Mesenchymal stem cell (in vitro differentiated cells and primary cell): ENCODE measurements around the gene DPH2.

ENCODE experiments used
- DNase-seq: peaks from one replicate; pipeline ENCODE4 v3.0.0-alpha.2; 2013
- H2AFZ ChIP-seq: one replicate; pipeline ENCODE4 v1.6.1; 2013; ENCODE audit warnings: low read depth, mild to moderate bottlenecking, control low read depth, inconsistent platforms, low read length, moderate library complexity
- H2AK5ac ChIP-seq: 2 replicates; pipeline ENCODE4 v1.6.1; 2013; ENCODE audit warnings: low read length, moderate library complexity, mild to moderate bottlenecking, inconsistent platforms; ENCODE audit not compliant: severe bottlenecking
- H2BK120ac ChIP-seq: one replicate; pipeline ENCODE4 v1.6.1; 2013; ENCODE audit warnings: low read depth, mild to moderate bottlenecking, inconsistent platforms, low read length, moderate library complexity
- H2BK12ac ChIP-seq, 2 experiments: one replicate each; pipeline ENCODE4 v1.6.1; 2013; ENCODE audit warnings: inconsistent platforms in 2 of 2, low read length in 2 of 2, mild to moderate bottlenecking in 2 of 2, moderate library complexity in 2 of 2, control low read depth in 1 of 2
- H2BK15ac ChIP-seq: one replicate; pipeline ENCODE4 v1.6.1; 2013; ENCODE audit warnings: mild to moderate bottlenecking, low read depth, inconsistent platforms; ENCODE audit not compliant: poor library complexity, severe bottlenecking
- H2BK5ac ChIP-seq: 2 replicates; pipeline ENCODE4 v1.6.1; 2013; ENCODE audit warnings: low read depth, mild to moderate bottlenecking, low read length, control low read depth, inconsistent platforms; ENCODE audit not compliant: poor library complexity, severe bottlenecking
- H3K14ac ChIP-seq, 2 experiments: one replicate each; pipeline ENCODE4 v1.6.1; 2013; ENCODE audit warnings: inconsistent platforms in 2 of 2, low read length in 2 of 2, control low read depth in 1 of 2, mild to moderate bottlenecking in 1 of 2, moderate library complexity in 1 of 2
- H3K18ac ChIP-seq, 2 experiments: one replicate each; pipeline ENCODE4 v1.6.1; 2013; ENCODE audit warnings: inconsistent platforms in 2 of 2, low read length in 2 of 2, control low read depth in 1 of 2, low read depth in 1 of 2, mild to moderate bottlenecking in 1 of 2
- H3K23ac ChIP-seq, 2 experiments: one replicate each; pipeline ENCODE4 v1.6.1; 2013; ENCODE audit warnings: inconsistent platforms in 2 of 2, low read length in 2 of 2, mild to moderate bottlenecking in 2 of 2, moderate library complexity in 2 of 2, control low read depth in 1 of 2
- H3K27ac ChIP-seq: 2 replicates; pipeline ENCODE4 v1.5.1; 2013; ENCODE audit warnings: mild to moderate bottlenecking, moderate library complexity, low read length, control low read depth, inconsistent platforms; ENCODE audit not compliant: poor library complexity, severe bottlenecking
- H3K27me3 ChIP-seq, 2 experiments: 2 replicates each; pipeline versions ENCODE4 v1.6.1 to v1.7.0; 2013; ENCODE audit warnings: low read length in 2 of 2, mild to moderate bottlenecking in 2 of 2, moderate library complexity in 2 of 2, control low read depth in 1 of 2, inconsistent platforms in 1 of 2; ENCODE audit not compliant: control insufficient read depth in 1 of 2, insufficient read depth in 1 of 2
- H3K36me3 ChIP-seq, 2 experiments: 2 replicates each; pipeline versions ENCODE4 v1.6.1 to v1.7.0; 2013; ENCODE audit warnings: low read length in 2 of 2, control low read depth in 1 of 2, inconsistent platforms in 1 of 2, low read depth in 1 of 2, mild to moderate bottlenecking in 1 of 2; ENCODE audit not compliant: insufficient read depth in 2 of 2, control insufficient read depth in 1 of 2
- H3K4ac ChIP-seq, 2 experiments: one replicate each; pipeline ENCODE4 v1.6.1; 2013; ENCODE audit warnings: inconsistent platforms in 2 of 2, low read length in 2 of 2, mild to moderate bottlenecking in 2 of 2, moderate library complexity in 2 of 2, control low read depth in 1 of 2, low read depth in 1 of 2
- H3K4me1 ChIP-seq: 2 replicates; pipeline ENCODE4 v1.6.1; 2013; ENCODE audit warnings: low read depth, low read length, control low read depth; ENCODE audit not compliant: control insufficient read depth, insufficient read depth
- H3K4me2 ChIP-seq: 2 replicates; pipeline ENCODE4 v1.6.1; 2013; ENCODE audit warnings: low read length, mild to moderate bottlenecking, inconsistent platforms; ENCODE audit not compliant: poor library complexity, severe bottlenecking
- H3K4me3 ChIP-seq, 2 experiments: 2 replicates each; pipeline versions ENCODE4 v1.5.1 to v1.7.0; 2013; ENCODE audit warnings: low read length in 2 of 2, mild to moderate bottlenecking in 2 of 2, control low read depth in 1 of 2, low read depth in 1 of 2; ENCODE audit not compliant: insufficient read depth in 1 of 2
- H3K79me1 ChIP-seq: replicated peaks from 2 replicates; pipeline ENCODE4 v1.6.1; 2013; ENCODE audit warnings: mild to moderate bottlenecking, control low read depth, low read length, inconsistent platforms; ENCODE audit not compliant: poor library complexity, severe bottlenecking
- H3K9ac ChIP-seq: 2 replicates; pipeline ENCODE4 v1.7.0; 2013; ENCODE audit warnings: mild to moderate bottlenecking, low read length, moderate library complexity
- H3K9me3 ChIP-seq: 2 replicates; pipeline ENCODE4 v1.7.0; 2013; ENCODE audit warnings: mild to moderate bottlenecking, low read length; ENCODE audit not compliant: control insufficient read depth
- H4K8ac ChIP-seq: one replicate; pipeline ENCODE4 v1.6.1; 2013; ENCODE audit warnings: inconsistent platforms, mild to moderate bottlenecking, low read length, moderate library complexity
- H4K91ac ChIP-seq: one replicate; pipeline ENCODE4 v1.6.1; 2013; ENCODE audit warnings: mild to moderate bottlenecking, low read length, inconsistent platforms
- WGBS: methylation state at CpG from one replicate; pipeline ENCODE4 v1.1.7; 2013; ENCODE audit warnings: mixed read lengths; 5-methylcytosine and 5-hydroxymethylcytosine counted together

Gene DPH2

DNA sequence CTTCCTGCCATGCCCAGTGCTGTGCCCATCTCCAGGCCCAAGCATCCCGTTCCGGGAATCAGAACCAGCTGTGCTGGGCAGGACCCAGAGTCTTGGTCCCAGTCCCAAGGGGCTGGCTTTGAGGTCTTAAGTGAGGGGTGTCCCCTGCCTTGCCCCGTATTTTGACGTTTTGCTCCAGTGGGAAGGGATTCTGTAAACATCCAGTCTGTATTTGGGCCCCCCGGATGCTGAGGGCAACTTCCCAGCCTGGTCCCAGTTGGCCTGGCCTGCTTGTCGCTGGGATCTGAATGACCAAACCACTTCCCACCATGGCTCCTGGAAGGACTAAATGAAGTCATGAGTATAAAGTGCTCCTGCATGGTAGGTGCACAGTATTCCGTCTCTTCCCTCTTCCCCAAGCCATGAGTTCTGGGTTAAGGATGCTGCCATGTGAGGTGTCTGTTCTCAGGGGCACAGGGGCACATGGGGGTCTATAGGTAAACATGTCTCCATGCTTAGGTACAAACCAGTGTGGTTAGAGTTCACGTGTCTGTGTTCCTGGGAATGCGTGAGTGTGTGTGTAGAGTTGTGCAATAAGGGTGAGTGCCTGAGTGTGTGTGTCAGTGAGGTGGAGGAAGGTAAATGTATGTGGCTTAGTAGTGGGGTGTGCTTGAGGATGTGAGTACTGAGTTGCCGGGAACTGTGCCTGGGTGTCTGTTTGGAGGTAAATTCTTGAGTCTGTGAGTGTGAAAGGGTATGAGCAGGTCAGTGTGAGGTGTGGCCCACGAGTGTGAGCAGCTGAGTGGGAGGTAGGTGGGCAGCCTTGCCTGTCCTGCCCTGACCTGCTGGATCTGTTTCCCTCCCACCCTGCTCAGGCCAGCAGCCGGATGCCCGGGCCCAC is 10.7 kb downstream of the DPH2 start:
- no peaks in the 10 kb centered on the region for H3K27me3 ChIP-seq
- peak overlapping the region; percentile 31 for H4K91ac ChIP-seq
- H2BK12ac ChIP-seq: peak overlapping the region in 1 of 2 experiments; percentile 22
- H3K18ac ChIP-seq: peak overlapping the region in 1 of 2 experiments; percentile 86
- H3K9ac ChIP-seq: peak overlapping the region; percentile 85
- peak; percentile 50 for DNase-seq
- peaks cover 49% of the 10 kb centered on the region for H3K79me1 ChIP-seq
- WGBS: 85% methylated on average over 13 of the region's 13 CpGs
- no peak overlapping the region for H2AK5ac ChIP-seq
- no peak overlapping the region for H3K27ac ChIP-seq
- no peak overlapping the region for H2BK15ac ChIP-seq
- H3K9me3 ChIP-seq: no peaks in the 10 kb centered on the region
- H3K4me1 ChIP-seq: peaks cover 52% of the 10 kb centered on the region
- no peak overlapping the region for H4K8ac ChIP-seq
- H3K4me3 ChIP-seq: peak overlapping the region; percentile 73 to 85
- no peak overlapping the region for H2AFZ ChIP-seq
- H3K36me3 ChIP-seq: peaks cover 45 to 73% of the 10 kb centered on the region in 2 experiments
- H3K23ac ChIP-seq: no peak overlapping the region
- H3K4ac ChIP-seq: peak overlapping the region; percentile 48 to 71
- H2BK5ac ChIP-seq: no peak overlapping the region
- peak overlapping the region; percentile 77 for H3K4me2 ChIP-seq
- H3K14ac ChIP-seq: peak overlapping the region in 1 of 2 experiments; percentile 86
- H2BK120ac ChIP-seq: no peak overlapping the region

DNA sequence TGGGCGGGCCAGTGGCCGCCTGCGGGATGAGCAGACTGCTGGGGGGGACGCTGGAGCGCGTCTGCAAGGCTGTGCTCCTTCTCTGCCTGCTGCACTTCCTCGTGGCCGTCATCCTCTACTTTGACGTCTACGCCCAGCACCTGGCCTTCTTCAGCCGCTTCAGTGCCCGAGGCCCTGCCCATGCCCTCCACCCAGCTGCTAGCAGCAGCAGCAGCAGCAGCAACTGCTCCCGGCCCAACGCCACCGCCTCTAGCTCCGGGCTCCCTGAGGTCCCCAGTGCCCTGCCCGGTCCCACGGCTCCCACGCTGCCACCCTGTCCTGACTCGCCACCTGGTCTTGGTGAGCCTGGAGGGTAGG is 11.3 kb downstream of the DPH2 start:
- Histone ChIP-seq H3K4me1 (peaks cover 47% of the 10 kb centered on the region), H2BK12ac (no peak overlapping the region), H2BK15ac (no peak overlapping the region), H3K18ac (no peak overlapping the region), H3K4me3 (no peak overlapping the region), H4K91ac (no peak overlapping the region), H2AK5ac (no peak overlapping the region), H3K79me1 (peaks cover 45% of the 10 kb centered on the region), H4K8ac (no peak overlapping the region), H3K27ac (no peak overlapping the region), H2AFZ (no peak overlapping the region), H3K27me3 (no peaks in the 10 kb centered on the region), H3K14ac (no peak overlapping the region), H2BK120ac (no peak overlapping the region), H3K4me2 (no peak overlapping the region), H3K4ac (peak overlapping the region in 1 of 2 experiments; percentile 48), H3K36me3 (peaks cover 49 to 75% of the 10 kb centered on the region in 2 experiments), H3K9me3 (no peaks in the 10 kb centered on the region), H3K9ac (no peak overlapping the region), H2BK5ac (no peak overlapping the region), H3K23ac (no peak overlapping the region)
- no peak for DNase-seq
- 93% methylated on average over 20 of the region's 20 CpGs for WGBS

DNA sequence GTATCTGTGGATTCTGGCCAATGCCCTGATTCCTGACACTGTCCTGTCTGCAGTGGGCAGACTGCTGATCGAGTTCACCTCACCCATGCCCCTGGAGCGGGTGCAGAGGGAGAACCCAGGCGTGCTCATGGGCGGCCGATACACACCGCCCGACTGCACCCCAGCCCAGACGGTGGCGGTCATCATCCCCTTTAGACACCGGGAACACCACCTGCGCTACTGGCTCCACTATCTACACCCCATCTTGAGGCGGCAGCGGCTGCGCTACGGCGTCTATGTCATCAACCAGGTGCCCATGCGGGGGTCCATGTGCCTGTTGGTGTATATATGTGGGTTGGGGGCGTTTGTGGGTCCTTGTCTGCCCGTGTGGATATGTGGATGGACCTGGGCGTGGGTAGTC is 11.8 kb downstream of the DPH2 start:
- Histone ChIP-seq H3K23ac (no peak overlapping the region), H3K4ac (no peak overlapping the region), H3K9me3 (no peaks in the 10 kb centered on the region), H3K9ac (no peak overlapping the region), H3K36me3 (peaks cover 49 to 72% of the 10 kb centered on the region in 2 experiments), H3K27me3 (no peaks in the 10 kb centered on the region), H4K8ac (no peak overlapping the region), H3K14ac (no peak overlapping the region), H3K4me1 (peaks cover 42% of the 10 kb centered on the region), H3K4me3 (no peak overlapping the region), H2BK15ac (no peak overlapping the region), H2BK5ac (no peak overlapping the region), H3K79me1 (peaks cover 42% of the 10 kb centered on the region), H2BK12ac (no peak overlapping the region), H3K27ac (no peak overlapping the region), H3K18ac (no peak overlapping the region), H2AK5ac (no peak overlapping the region), H4K91ac (no peak overlapping the region), H2AFZ (no peak overlapping the region), H2BK120ac (no peak overlapping the region), H3K4me2 (no peak overlapping the region)
- no peak for DNase-seq
- 97% methylated on average over 14 of the region's 20 CpGs for WGBS

DNA sequence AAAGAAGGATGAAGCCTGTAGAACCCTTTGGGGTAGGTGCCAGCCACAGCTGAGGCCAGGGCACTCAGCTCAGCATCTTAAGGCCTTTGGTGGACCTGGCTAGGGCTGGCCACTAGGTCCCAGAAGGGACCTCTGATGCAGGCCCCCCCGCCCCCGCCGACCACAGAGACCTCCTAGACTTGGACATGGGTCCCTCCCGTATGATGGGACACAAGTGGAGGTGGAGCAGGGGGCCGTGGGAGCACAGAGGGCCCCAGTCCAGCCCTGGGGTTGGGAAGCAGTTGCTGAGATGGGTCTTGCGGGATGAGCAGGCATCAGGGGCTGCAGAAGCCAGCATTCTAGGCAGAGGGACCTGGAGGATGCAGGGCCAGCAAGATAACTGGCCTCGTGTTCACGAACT is 12.4 kb downstream of the DPH2 start:
- H3K23ac ChIP-seq: no peak overlapping the region
- no peak overlapping the region for H2BK12ac ChIP-seq
- H3K9ac ChIP-seq: no peak overlapping the region
- H3K27me3 ChIP-seq: no peaks in the 10 kb centered on the region
- H3K4me1 ChIP-seq: peaks cover 44% of the 10 kb centered on the region
- H2BK5ac ChIP-seq: no peak overlapping the region
- no peak overlapping the region for H2BK15ac ChIP-seq
- H3K79me1 ChIP-seq: peaks cover 36% of the 10 kb centered on the region
- H3K36me3 ChIP-seq: peaks cover 49 to 69% of the 10 kb centered on the region in 2 experiments
- WGBS: 94% methylated on average over 8 of the region's 8 CpGs
- no peak overlapping the region for H4K91ac ChIP-seq
- no peak overlapping the region for H3K27ac ChIP-seq
- H3K14ac ChIP-seq: no peak overlapping the region
- H3K4me2 ChIP-seq: no peak overlapping the region
- H2AK5ac ChIP-seq: no peak overlapping the region
- no peaks in the 10 kb centered on the region for H3K9me3 ChIP-seq
- no peak for DNase-seq
- no peak overlapping the region for H3K4me3 ChIP-seq
- no peak overlapping the region for H4K8ac ChIP-seq
- no peak overlapping the region for H2BK120ac ChIP-seq
- H3K4ac ChIP-seq: no peak overlapping the region
- H3K18ac ChIP-seq: no peak overlapping the region
- H2AFZ ChIP-seq: no peak overlapping the region
